PC-3 (cell line): ENCODE results near the gene ARHGAP26.

ENCODE experiments used
- EZH2 ChIP-seq: fragments of 300-600 bp; sonication (generic); IDR thresholded peaks from one replicate; pipeline ENCODE4 v1.6.1; 2017; ENCODE audit warnings: antibody characterized with exemption, mild to moderate bottlenecking, low read length; ENCODE audit not compliant: unreplicated experiment
- TF ChIP-seq, protein P1 (sequence below): fragments of 300-600 bp; sonication (generic); conservative IDR thresholded peaks from 2 replicates; pipeline ENCODE4 v1.5.1; 2017; ENCODE audit warnings: antibody characterized with exemption, low read depth, mild to moderate bottlenecking, low read length

DNA sequence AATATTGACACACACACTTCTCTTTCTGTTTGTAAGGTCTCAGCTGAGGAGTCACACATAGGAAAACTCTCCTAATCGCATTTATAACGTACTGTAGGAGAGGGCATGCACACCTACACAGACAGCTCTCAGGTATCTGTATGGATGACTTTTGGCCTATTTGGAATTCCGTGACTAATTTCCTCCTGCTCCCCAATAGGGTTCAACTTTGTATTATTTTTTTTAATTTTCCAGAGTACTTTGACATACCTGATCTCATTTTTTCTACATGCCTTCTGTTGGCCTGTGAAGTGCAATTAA, 195.9 kb downstream of the ARHGAP26 start:
- TF ChIP-seq, protein P1, sequence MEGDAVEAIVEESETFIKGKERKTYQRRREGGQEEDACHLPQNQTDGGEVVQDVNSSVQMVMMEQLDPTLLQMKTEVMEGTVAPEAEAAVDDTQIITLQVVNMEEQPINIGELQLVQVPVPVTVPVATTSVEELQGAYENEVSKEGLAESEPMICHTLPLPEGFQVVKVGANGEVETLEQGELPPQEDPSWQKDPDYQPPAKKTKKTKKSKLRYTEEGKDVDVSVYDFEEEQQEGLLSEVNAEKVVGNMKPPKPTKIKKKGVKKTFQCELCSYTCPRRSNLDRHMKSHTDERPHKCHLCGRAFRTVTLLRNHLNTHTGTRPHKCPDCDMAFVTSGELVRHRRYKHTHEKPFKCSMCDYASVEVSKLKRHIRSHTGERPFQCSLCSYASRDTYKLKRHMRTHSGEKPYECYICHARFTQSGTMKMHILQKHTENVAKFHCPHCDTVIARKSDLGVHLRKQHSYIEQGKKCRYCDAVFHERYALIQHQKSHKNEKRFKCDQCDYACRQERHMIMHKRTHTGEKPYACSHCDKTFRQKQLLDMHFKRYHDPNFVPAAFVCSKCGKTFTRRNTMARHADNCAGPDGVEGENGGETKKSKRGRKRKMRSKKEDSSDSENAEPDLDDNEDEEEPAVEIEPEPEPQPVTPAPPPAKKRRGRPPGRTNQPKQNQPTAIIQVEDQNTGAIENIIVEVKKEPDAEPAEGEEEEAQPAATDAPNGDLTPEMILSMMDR, result no peak
- no peak for TF ChIP-seq EZH2
